ENCODE measurements around the gene ORAI2. TPM values are rescaled to one million over a fixed set of nuclear protein-coding genes. Genes with fewer than 3 reads are reported as not detected.
"Not testable (repeated sequence)": the region's sequence is repeated elsewhere in the genome, so short reads cannot be mapped to it uniquely, and the experiment has no call there.

ORAI2 gene
- total RNA-seq, 1 donor: 40.6 TPM

DNA sequence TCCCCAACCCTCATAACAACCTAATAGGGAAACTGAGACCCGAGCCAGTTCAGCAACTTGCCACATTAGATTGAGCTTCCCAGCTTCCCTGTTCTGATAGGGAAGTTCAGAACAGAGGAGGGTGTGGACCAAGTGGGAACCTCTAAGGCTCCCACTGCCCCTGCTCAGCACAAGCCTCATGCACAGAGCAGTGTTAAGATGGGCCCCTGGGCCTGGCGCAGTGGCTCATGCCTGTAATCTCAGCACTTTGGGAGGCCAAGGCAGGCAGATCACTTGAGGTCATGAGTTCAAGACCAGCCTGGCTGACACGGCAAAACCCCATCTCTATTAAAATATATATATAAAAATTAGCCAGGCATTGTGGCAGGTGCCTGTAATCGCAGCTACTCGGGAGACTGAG, 63.9 kb downstream of the ORAI2 start:
- not testable (repeated sequence) for H3K4me3 ChIP-seq (ENCODE audit: low read depth, low read length); DNase-seq (ENCODE audit: low read depth)

DNA sequence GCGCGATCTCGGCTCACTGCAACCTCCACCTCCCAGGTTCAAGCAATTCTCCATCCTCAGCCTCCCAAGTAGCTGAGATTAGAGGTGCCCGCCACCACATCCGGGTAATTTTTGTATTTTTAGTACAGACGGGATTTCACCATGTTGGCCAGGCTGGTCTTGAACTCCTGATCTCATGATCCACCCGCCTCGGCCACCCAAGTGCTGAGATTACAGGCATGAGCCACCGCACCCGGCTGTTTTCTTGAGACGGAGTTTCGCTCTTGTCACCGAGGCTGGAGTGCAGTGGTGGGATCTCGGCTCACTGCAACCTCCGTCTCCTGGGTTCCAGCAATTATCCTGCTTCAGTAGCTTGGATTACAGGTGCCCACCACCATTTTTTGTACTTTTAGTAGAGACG, 64.9 kb downstream of the ORAI2 start:
- not testable (repeated sequence) for H3K4me3 ChIP-seq (ENCODE audit: low read depth, low read length); DNase-seq (ENCODE audit: low read depth)

DNA sequence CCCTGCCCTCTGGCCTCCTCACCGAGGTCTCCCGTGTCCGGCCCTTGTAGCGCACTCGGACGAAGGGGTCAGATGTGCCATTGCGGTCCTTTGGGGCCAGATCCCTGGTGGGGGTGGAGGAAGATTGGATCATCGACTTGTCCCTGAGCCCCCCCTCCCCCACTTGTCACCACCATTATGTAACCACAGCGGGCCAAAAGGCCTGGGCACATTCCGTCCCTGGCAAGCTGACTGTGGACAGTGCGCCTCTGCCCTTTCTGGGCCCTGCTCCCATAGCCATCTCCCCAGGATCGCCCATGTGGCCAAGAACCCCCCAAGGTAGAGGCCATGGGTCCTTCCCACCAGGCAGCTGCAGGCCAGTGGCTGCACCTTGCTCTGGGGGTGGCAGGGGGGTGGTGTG, 69.8 kb downstream of the ORAI2 start:
- DNase-seq (ENCODE audit: low read depth); H3K4me3 ChIP-seq (ENCODE audit: low read depth, low read length): not testable (repeated sequence)

DNA sequence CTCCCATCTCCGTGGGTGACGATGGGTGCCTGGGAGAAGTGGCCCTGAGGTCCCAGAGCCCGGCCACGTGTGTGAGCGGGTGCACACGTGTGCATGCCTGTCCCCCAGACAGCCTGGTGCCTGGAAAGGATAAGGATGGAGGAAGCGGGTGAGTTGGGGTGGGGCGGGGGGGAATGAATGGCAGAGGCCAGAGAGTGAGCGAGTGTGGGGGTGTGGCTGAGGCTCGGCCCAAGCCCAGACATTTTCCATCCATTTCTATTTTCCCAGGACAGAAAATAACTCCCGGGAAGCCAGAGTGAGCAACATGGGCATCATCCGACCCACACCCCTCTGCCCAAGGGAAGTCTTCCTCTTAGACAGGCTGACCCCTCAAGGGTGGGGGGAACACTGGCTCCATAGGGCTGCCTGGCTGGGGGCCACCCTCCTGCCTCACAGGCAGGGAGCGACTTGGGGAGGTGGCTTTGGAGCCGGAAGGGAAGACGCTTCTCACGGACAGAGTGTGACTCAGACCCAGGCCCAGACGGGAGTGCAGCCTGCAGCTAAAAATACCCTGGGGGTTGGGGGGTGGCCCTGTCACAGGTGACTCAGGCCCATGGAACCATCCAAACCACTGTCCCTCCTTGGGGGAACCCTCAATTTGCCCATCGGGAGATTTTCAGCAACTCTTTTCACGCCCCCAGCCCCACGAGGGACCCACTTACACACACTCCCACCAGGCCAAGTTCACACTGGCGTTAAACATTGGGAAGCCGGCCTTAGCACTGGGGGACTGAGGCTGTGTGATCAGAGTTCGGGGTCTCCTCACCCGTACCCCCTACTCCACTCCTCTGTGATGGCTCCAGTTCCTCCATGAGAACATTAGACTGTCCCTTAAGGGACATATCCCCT, 72.2 kb downstream of the ORAI2 start:
- DNase-seq (ENCODE audit: low read depth); H3K4me3 ChIP-seq (ENCODE audit: low read depth, low read length): not testable (repeated sequence)

Small RNA genes lying within 50 kb of the gene (small RNA-seq; reads per million reads assigned to genes)
- gene MIR548O: not detected

Other genes starting within 250 kb of the ORAI2 start
- 0.43 and 0.97 TPM in 2 replicates for gene SH2B2, start 146.7 kb upstream of the ORAI2 start, total RNA-seq
- not detected in 2 replicates for gene SPDYE6, start 77.1 kb upstream of the ORAI2 start, total RNA-seq
- gene PRKRIP1, start 37.2 kb upstream of the ORAI2 start, total RNA-seq: 17.4 and 18.6 TPM in 2 replicates
- 10.8 and 19.6 TPM in 2 replicates for gene ALKBH4, start 31.3 kb downstream of the ORAI2 start, total RNA-seq
- gene LRWD1, start 31.4 kb downstream of the ORAI2 start, total RNA-seq: 22.9 and 37.7 TPM in 2 replicates
- gene POLR2J, start 45.3 kb downstream of the ORAI2 start, total RNA-seq: 28.0 and 34.5 TPM in 2 replicates
- gene RASA4B, start 84.2 kb downstream of the ORAI2 start, total RNA-seq: 2.3 and 3.5 TPM in 2 replicates
- gene UPK3BL2, start 110.1 kb downstream of the ORAI2 start, total RNA-seq: 3.2 and 4.7 TPM in 2 replicates
- not detected in 2 replicates for gene SPDYE2, start 117.7 kb downstream of the ORAI2 start, total RNA-seq
- gene POLR2J3, start 139.0 kb downstream of the ORAI2 start, total RNA-seq: 33.2 and 43.6 TPM in 2 replicates
- 9.7 and 10.4 TPM in 2 replicates for gene RASA4, start 183.2 kb downstream of the ORAI2 start, total RNA-seq
- gene UPK3BL1, start 209.2 kb downstream of the ORAI2 start, total RNA-seq: 7.3 and 9.3 TPM in 2 replicates
- gene SPDYE2B, start 216.7 kb downstream of the ORAI2 start, total RNA-seq: not detected in 2 replicates
- gene POLR2J2, start 238.1 kb downstream of the ORAI2 start, total RNA-seq: 4.8 and 8.2 TPM in 2 replicates